Measurements from ENCODE around the gene PPM1M. TPM values are rescaled to one million over a fixed set of nuclear protein-coding genes. Genes with fewer than 3 reads are reported as not detected.

Gene PPM1M
- total RNA-seq, 2 donors from 2014 or later, result 6.9 to 15.3 TPM

- Histone ChIP-seq H3K27ac (no peak overlapping the region), H3K27me3 (no peaks in the 10 kb centered on the region), H3K9me3 (no peaks in the 10 kb centered on the region), H3K4me1 (no peaks in the 10 kb centered on the region), H3K36me3 (replicated peaks in 1 of 2; ENCODE audit: insufficient read depth in 1 of 2, low read depth in 2 of 2) (peaks cover 0 to 7% of the 10 kb centered on the region in 2 donors), H3K4me3 (no peak overlapping the region)
- intact Hi-C loops (cut with DNase I), result loop anchor here (5.0 kb wide), 1 partner anchor 118 kb away; no protein-coding TSS in a partner anchor
- ATAC-seq (no peak), DNase-seq (no peak)
- TF ChIP-seq CTCF (IDR thresholded peaks at IDR 0.05) (no peak), POLR2A (IDR thresholded peaks at IDR 0.05) (no peak)
- WGBS, 2 donors, result 91% methylated on average over 10 to 11 of the region's 13 CpGs
These were observed 15.9 kb upstream of the PPM1M start for GRCh38 chr3:52229656-52230055.

- H3K9me3 ChIP-seq, result no peaks in the 10 kb centered on the region
- no peaks in the 10 kb centered on the region for H3K27me3 ChIP-seq
- H3K4me3 ChIP-seq, result no peak overlapping the region
- WGBS, 2 donors, result 88 to 89% methylated on average over 6 of the region's 6 CpGs
- no peaks in the 10 kb centered on the region for H3K4me1 ChIP-seq
- peaks cover 0 to 7% of the 10 kb centered on the region in 2 donors for H3K36me3 ChIP-seq (replicated peaks in 1 of 2; ENCODE audit: insufficient read depth in 1 of 2, low read depth in 2 of 2)
- intact Hi-C loops (cut with DNase I), result loop anchor here (5.0 kb wide), 1 partner anchor 117 kb away; no protein-coding TSS in a partner anchor
- H3K27ac ChIP-seq, result no peak overlapping the region
- DNase-seq (no peak), ATAC-seq (no peak)
- TF ChIP-seq POLR2A (IDR thresholded peaks at IDR 0.05), result no peak
- no peak for TF ChIP-seq CTCF (IDR thresholded peaks at IDR 0.05)
These were observed 15.1 kb upstream of the PPM1M start for GRCh38 chr3:52230461-52230860.

- Histone ChIP-seq H3K27me3 (no peaks in the 10 kb centered on the region), H3K4me1 (no peaks in the 10 kb centered on the region), H3K36me3 (replicated peaks in 1 of 2; ENCODE audit: insufficient read depth in 1 of 2, low read depth in 2 of 2) (peaks cover 0 to 7% of the 10 kb centered on the region in 2 donors), H3K4me3 (no peak overlapping the region), H3K27ac (no peak overlapping the region), H3K9me3 (no peaks in the 10 kb centered on the region)
- ATAC-seq (peak; percentile 5), DNase-seq (no peak)
- intact Hi-C loops (cut with DNase I), result loop anchor here (5.0 kb wide), 1 partner anchor 116 kb away; no protein-coding TSS in a partner anchor
- WGBS, 2 donors, result 84 to 86% methylated on average over 13 to 16 of the region's 16 CpGs
- TF ChIP-seq CTCF (IDR thresholded peaks at IDR 0.05) (no peak), POLR2A (IDR thresholded peaks at IDR 0.05) (no peak)
These were observed 14.6 kb upstream of the PPM1M start for GRCh38 chr3:52230889-52231499.

GRCh38 chr3:52231502-52232278 lies 13.9 kb upstream of the PPM1M start:
- intact Hi-C loops (cut with DNase I), result loop anchor here (5.0 kb wide), 1 partner anchor 116 kb away; no protein-coding TSS in a partner anchor

More at GRCh38 chr3:52231502-52232278, 13.9 kb upstream of the PPM1M start:
- peak; percentile 77 to 83 (median 82) for DNase-seq
- Histone ChIP-seq H3K27ac (no peak overlapping the region), H3K4me1 (peaks cover 6% of the 10 kb centered on the region), H3K36me3 (replicated peaks in 1 of 2; ENCODE audit: insufficient read depth in 1 of 2, low read depth in 2 of 2) (peaks cover 0 to 7% of the 10 kb centered on the region in 2 donors), H3K9me3 (no peaks in the 10 kb centered on the region), H3K4me3 (no peak overlapping the region), H3K27me3 (no peaks in the 10 kb centered on the region)
- WGBS, 2 donors, result 54 to 74% methylated on average over 13 to 30 of the region's 34 CpGs
- peak; percentile 74 for ATAC-seq
- TF ChIP-seq POLR2A (IDR thresholded peaks at IDR 0.05) (no peak), CTCF (IDR thresholded peaks at IDR 0.05) (peak; percentile 84 to 93 (median 89))

All from body of pancreas (tissue), 4 donors.